Stimulated activated CD8-positive, alpha-beta memory T cell treated with anti-CD3 and anti-CD28 coated beads, Interleukin-4, amount 100 ng/mL, for 48 hours (primary cell): ENCODE results near the gene SLC16A3.

ENCODE experiments used
- DNase-seq: peaks from one replicate; pipeline ENCODE4 v3.0.0-alpha.2; 2020

The SLC16A3 gene

DNA sequence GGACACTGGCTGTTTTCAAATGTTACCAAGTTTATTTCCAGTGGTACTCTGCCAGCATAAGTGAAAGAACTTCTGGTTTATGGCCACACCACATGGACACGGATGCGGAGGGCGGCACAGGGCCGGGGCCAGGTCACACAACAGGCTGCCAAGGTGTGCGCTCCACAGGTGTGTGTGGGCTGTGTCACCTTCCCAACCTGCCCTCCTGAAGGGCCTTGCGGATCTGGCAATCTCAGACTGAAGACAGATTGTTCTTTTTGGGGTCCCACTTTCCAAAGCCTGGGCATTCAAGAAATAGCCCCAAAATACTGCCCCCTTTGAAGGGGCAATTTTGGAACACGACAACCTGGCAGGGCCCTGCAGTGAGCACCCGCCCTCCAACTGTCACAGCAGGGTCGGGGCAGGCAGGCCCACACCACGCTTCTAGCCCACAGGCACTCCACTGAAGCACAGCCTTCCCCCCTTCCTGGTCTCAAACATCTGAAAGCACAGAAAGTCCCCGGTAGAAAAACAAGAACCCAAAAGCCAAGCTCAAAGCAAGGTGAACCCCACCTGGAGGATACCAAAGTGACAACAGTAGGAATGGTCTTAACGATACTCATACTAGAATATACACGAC is 41.1 kb downstream of the SLC16A3 start:
- no peak for DNase-seq

DNA sequence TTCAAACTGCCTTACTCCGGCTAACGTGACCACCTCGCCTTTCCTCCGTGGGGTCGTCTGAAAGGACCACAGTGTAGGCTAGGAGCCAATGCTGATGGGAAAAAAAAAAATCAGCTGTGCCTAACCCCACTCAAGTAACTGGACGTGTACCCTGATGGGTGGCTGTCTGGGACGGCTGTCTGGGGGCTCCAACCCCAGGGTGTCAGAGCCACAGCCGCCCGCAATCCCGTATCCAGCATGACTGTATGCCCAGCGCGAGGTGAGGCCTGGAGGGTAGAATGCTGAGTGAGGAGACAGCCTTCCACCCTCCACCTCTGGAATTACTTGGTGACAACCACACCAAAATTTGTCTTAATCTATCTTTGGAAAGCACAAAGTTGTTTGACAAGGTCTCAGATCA is 41.8 kb downstream of the SLC16A3 start:
- no peak for DNase-seq

GRCh38 chr17:82271401-82271800 is 42.6 kb downstream of the SLC16A3 start:
- no peak for DNase-seq

DNA sequence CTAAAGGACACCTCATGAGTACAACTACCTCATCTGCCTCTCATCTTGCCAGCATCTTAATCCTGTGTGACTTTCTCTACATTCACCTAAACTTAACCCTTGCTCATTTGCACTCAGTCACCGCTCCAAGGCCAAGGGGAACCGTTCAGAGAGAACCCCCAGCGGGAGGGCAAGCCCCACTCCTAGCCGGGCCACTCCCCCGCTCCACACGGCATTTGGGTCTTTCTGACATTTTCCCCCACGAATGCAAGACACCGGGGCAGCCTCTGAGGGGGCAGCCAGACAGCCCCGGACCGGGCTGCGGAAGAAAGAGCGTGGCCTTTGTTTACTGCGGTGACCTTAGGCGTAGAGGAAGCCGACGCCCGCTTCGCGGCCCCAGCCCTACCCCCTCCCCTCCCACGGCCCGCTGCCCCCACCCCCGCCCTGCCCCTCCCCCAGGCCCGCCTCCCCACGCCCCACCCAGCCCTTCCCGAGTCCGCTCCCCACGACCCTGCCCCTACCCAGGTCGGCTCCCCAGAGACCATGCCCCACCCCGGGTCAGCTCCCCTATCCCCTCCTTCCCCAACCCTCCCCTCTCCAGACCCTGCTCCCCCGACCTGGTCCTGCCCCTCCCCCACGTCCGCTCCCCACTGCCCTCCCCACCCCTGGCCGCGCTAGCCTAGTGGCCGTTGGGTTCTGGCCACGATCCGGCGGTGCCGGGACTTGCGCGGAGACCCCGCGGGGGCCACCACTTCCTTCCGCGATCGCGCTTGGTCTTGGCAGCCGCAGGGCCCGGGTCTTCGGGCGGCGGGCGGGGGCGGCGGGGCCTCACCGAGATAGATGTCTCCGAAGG is 43.9 kb downstream of the SLC16A3 start:
- DNase-seq: peak; percentile 58

- peak; percentile 96 for DNase-seq
Measured at GRCh38 chr17:82273327-82274133, 44.7 kb downstream of the SLC16A3 start, which contains the start of gene CSNK1D. Gene CSNK1D, minus strand, starts transcription at chr17:82273700. Its CDS starts 319 bp downstream, at chr17:82273381.

DNA sequence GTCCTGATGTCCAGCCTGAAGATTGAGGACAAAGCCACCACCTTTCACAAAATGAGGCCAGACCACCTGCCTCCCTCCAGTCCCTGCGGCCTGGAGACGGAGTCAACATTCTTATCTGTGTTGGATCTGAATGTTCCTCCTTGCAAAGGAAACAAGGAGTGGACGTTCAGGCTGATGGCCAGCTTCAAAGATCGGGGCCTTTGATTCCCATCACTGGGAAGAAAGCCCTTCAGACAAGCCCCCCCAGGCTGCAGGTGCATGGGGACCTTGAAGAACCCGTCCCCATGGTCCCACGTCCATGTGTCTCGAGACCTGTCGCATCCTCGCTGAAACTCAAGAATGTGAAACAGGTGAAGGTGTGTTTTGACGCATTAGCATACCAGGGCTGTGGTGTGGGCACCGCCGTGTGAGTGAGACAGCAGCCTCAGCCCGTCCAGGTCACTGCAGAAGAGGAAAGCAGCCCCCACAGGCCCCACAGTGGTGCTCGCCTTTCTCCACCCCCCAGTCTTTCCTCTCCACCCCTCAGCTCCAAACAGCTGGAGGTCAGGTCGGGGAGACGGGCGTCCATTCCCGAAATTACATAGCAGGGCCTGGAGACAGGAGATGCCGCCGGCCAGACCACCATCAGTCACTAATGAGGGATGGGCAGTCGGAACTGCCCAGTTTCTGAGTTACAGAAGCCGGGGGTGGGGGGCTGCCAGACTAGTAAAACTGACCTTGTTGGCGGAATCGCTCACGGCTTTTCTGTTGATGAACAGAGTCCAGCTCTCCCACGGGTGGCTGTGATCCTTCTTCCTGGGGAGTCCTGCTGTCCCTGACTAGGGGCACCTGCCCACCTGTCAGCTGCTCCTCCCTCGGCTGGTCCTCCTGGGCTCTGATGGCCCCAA is 45.5 kb downstream of the SLC16A3 start:
- no peak for DNase-seq

DNA sequence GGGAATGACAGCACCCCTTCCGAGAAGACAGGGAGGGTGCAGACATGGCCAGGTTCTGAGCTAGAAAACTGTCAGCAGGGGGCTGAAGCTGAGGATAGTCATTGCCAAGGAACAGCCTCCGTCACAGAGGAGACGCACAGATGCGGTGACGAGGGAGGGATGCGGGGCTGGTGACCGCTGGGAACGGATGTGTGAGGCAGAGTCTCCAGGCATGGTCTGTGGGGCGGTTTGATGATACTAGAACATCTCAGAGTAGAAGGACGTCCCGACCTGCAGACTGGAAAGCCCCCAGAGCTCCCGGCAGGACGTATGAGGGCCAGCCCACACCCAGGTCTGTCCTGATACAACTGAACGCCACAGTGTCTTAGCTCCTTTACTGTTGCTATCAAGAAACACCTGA is 46.5 kb downstream of the SLC16A3 start:
- no peak for DNase-seq

GRCh38 chr17:82276938-82277337 is 48.1 kb downstream of the SLC16A3 start:
- no peak for DNase-seq

GRCh38 chr17:82277851-82278250 is 49.0 kb downstream of the SLC16A3 start:
- DNase-seq: no peak

GRCh38 chr17:82278308-82278707 is 49.5 kb downstream of the SLC16A3 start:
- DNase-seq: no peak

DNA sequence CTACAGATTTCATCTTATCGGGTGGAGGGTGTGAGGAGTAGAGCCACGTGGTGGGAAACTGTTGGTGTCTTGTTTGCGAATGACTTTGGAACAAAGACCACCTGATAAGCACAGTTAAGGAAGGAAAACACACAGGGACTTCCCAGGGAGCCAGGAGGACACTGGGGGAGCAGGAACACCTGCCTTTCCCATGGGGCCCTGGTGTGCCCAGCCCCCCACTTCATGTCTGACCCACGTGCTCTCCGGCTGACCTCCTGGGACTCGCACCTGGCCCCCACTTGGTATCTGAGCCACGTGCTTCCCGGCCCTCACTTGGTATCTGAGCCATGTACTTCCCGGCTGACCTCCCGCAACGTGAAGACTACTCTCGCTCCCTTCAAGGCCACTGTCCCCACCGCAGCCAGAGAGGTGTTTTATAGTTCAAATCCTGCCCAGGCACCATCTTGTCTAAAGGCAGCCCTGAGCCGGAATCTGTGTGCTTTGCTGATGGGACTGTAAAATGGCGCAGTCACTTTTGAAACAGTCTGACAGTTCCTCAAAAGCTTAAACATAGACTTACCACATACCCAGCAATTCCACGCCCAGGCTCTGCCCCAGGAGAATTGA is 50.0 kb downstream of the SLC16A3 start:
- DNase-seq: no peak

GRCh38 chr17:82280537-82280936 is 51.7 kb downstream of the SLC16A3 start:
- DNase-seq: no peak

DNA sequence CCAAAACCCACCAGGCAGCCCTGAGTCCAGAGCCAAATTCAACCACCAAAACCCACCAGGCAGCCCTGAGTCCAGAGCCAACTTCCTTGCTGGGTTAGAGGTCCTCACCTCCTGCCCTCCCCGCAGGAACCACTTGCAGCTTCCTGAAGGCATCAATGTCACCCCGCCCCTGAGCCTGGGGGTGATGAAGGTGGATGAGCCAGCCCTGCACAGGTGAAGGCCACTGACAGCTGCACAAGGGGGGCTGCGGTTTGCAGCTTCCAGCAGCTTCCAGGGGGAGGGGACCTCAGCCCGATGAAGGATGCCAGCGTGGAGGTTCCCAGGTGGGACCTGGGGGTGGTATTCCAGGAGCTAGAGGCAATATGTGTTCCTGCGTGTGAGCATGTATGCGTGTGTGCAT is 52.2 kb downstream of the SLC16A3 start:
- no peak for DNase-seq

- peak; percentile 76 for DNase-seq
Measured at GRCh38 chr17:82281502-82282238, 52.8 kb downstream of the SLC16A3 start.

DNA sequence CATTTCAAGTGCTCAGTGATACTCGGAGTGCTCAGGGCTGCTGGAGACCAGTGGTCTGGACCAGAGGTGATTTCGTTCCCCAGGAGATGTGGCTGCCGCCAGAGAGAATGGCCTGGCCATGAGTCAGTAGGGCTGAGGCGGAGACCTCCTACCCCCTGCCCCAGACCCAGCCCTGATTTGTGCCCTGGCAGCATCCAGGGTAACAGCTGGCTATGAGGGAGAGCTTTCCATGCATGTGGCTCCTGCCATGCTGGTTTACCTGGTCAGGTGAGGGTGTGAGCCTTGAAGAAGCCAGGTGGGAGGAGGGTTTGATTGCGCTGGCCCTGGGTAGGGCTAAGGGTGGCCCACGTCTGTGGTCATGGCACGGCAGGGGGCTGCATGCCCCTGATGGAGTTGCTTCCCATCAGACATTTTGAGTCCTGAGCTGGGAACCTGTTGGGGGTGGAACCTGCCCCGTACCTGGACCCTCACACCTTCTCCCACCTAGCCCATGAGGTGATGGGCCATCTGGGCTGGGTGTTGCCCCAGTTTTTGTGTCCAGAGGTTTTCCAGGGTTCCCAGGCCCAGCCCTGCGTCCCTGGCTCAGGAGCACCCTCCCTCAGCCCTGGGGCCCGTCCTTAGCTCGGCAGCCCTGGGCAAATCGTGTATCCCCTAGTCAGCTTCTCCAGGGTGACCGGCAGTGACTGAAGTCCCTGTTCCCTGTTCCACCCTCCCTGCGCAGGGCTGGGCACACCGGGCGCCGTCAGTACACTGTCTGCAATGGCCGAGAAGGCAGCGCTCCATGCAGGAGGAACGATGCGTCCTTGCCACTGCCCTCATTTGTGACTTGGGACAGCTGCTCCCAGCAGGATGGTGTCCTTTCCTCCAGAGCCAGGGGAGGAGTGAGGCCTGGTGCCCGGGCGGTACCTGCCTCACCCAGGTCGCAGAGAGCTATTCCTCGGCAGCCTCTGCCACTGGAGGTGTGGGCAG is 53.7 kb downstream of the SLC16A3 start:
- DNase-seq: no peak

DNA sequence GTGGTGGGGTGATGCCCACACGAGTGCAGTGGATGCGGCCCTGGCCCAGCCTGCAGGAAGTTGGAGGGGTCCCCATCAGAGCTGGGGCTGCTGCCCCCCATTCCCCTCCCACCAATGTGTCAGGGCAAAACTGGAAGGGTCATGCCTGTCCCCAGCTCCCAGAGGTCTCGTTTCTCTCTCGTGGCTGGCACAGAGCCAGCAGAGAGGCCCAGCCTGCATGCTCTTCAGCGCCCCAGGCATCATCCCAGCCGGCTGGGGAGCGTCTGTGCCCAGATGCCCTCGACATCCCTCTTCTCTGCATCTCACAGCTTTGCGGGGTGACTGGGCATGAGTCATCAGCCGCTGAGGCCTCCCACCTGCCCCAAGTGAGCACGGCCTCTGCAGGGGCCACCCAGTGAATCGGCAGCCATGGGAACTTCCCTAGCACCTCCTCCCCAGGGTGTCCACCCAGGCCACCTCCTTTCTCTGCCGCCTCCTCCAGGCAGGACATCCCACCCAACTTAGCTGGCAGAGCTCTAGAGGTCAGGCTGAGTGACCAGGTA is 54.4 kb downstream of the SLC16A3 start:
- DNase-seq: peak; percentile 80

GRCh38 chr17:82285141-82285540 is 56.3 kb downstream of the SLC16A3 start:
- no peak for DNase-seq

- DNase-seq: no peak
Measured at GRCh38 chr17:82287013-82287867, 58.4 kb downstream of the SLC16A3 start.
